KOPT-K1 (cell line): Measurements from ENCODE around the gene HOXB2.

Experiments
- H3K27ac ChIP-seq: fragments of 200-600 bp; sonication (generic); 2 replicates; pipeline ENCODE4 v1.5.1; 2016; ENCODE audit warnings: antibody characterized with exemption, mild to moderate bottlenecking, low read depth, low read length; ENCODE audit not compliant: poor library complexity, severe bottlenecking
- H3K36me3 ChIP-seq: fragments of 200-600 bp; sonication (generic); 2 replicates; pipeline ENCODE4 v1.5.1; 2017; ENCODE audit warnings: antibody characterized with exemption, mild to moderate bottlenecking, low read length, moderate library complexity; ENCODE audit not compliant: insufficient read depth
- H3K9me3 ChIP-seq: fragments of 200-600 bp; sonication (generic); 2 replicates; pipeline ENCODE4 v1.5.1; 2017; ENCODE audit warnings: antibody characterized with exemption, low read length, mild to moderate bottlenecking; ENCODE audit not compliant: insufficient read depth, poor library complexity, severe bottlenecking

The HOXB2 gene

DNA sequence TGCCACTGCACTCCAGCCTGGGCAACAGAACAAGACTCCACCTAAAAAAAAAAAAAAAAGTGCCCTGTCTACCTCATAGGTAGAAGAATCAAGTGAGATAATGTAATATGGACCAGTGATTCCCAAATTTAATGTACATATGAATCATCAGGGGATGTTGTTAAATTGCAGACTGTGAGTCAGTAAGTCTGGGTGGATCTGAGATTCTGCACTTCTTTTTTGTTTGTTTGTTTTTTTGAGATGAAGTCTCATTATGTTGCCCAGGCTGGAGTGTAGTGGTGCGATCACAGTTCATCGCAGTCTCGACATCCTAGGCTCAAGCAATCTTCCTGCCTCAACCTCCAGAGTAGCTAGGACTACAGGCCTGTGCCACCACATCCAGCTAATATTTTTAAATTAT is 45.7 kb downstream of the HOXB2 start:
- Histone ChIP-seq H3K36me3 (no peaks in the 10 kb centered on the region), H3K27ac (no peak overlapping the region), H3K9me3 (no peaks in the 10 kb centered on the region)

DNA sequence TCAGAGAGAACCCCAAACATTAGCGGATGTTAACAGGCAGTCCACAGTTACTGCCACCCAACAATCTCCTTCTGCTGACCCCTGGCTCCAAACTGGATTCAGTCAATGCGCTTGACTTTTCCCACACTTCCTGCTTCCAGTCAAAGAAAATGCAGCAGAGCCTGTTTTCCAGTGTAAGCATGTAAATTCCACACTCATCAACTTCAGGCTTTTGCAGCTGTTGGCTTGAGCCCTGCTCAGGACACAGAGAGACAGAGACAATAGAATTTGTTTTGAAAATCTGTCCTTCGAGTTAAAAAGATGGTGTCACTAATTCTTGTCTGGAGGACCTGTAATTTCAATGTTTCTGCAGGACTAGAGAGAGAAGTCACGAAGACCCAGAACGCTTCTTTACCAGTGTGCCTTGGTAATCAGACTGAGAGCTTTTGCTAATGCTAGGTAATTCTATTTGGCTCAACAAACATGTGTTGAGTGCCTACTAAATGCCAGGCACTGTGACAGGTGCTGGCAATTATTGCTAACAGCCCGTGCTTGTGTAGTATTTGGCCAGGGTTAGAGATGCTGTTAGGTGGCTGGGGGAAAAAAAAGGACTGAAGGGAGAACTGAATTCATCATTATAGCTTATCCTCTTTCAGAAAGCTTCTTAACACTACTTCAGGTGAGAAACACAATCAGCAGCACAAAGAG is 46.6 kb downstream of the HOXB2 start:
- H3K27ac ChIP-seq: no peak overlapping the region

DNA sequence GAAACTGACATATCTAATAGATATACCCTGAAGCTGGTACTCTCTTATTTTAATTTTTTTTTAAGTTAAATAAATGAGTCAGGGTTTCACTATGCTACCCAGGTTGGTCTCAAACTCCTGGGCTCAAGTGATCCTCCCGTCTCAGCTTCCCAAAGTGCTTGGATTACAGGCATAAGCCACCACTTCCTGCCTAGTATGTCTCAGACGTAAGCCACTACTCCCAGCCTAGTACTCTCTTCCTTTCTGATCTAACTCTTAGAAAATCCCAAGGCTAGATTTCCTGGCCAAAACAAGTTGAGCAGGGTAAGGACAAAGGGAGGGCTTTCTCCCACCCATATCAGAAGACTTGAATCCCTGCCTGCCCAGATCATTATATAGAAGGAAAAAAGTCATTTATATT is 47.8 kb downstream of the HOXB2 start:
- Histone ChIP-seq H3K27ac (no peak overlapping the region), H3K9me3 (no peaks in the 10 kb centered on the region), H3K36me3 (no peaks in the 10 kb centered on the region)

More for the DNA sequence above, 46.6 kb downstream of the HOXB2 start:
- no peaks in the 10 kb centered on the region for H3K36me3 ChIP-seq
- H3K9me3 ChIP-seq: no peaks in the 10 kb centered on the region

DNA sequence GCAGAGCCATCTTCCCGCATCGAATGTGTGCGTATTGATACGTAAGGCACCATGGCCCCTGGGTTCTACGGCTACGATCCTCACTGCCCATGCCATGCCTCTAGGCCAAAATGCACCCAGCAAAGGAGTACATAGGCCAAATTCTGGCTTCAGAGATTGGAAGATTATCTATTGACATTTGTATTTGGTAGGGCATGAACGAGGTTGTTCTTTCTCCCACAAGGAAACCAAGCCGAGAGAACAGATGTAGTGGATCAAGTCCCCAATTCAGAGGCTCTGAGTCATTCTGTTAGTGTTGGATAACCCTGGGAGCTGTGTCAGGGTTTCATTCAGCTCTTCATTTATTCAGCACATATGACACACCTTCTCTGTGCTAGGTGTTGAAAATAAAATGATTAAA is 50.6 kb downstream of the HOXB2 start:
- Histone ChIP-seq H3K27ac (no peak overlapping the region), H3K9me3 (no peaks in the 10 kb centered on the region), H3K36me3 (no peaks in the 10 kb centered on the region)
